ENCODE results near the gene RCOR2.
A peak's percentile ranks its signal among the peaks of the same experiment; 100 is the strongest.

Gene RCOR2

DNA sequence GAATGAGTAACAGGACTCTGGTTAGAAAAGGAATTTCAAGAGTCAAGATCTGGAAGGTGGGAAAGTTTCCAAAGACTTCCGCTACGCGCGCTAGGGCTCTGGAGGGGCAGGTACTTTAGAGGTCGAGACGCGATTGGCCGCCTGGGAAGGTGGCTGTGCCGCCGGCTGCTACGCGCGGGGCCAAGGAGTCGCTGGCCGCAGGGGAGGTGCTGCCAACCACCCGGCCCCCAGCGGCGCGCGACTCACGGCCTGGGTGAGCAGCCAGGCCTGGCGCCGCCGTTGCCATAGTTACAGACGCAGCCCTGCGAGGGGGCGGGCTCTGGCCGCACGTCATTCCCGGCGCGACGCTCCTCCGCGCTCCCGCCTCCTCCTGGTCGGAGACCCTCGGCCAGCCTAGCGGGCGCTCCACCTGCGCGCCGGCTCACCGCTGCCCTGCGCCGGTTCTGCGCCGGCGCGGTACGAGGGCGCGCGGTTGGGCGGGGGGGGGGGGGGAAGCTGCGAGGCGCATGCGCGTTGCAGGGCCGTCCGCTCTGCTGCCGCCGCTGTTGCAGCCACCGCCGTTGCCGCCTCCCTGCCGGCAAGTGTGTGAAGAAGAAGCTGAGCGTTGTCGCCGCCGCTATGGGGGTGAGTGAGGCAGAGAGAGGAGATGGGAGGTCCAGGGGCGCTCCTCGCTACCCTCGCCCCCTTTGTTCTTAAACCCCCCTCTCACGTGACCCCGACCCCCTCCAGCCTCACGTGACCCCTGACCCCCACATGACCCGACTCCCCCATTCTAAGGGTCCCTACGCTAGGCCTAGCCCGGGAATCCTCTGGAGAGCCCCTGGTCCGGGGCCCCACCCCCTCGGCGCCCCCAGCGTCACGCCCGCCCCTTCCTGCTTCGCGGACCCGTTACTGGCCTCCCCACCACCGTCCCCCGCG is 21.8 kb upstream of the RCOR2 start, which contains the start of gene NAA40:
TSS of gene NAA40 (plus strand) at position 524 of the 918 bp plus-strand sequence. CDS start at position 619, 95 bp downstream.
- no peak for TF ChIP-seq ZFX (IDR thresholded peaks at IDR 0.05; ENCODE audit: borderline replicate concordance)
- TF ChIP-seq, protein P1, sequence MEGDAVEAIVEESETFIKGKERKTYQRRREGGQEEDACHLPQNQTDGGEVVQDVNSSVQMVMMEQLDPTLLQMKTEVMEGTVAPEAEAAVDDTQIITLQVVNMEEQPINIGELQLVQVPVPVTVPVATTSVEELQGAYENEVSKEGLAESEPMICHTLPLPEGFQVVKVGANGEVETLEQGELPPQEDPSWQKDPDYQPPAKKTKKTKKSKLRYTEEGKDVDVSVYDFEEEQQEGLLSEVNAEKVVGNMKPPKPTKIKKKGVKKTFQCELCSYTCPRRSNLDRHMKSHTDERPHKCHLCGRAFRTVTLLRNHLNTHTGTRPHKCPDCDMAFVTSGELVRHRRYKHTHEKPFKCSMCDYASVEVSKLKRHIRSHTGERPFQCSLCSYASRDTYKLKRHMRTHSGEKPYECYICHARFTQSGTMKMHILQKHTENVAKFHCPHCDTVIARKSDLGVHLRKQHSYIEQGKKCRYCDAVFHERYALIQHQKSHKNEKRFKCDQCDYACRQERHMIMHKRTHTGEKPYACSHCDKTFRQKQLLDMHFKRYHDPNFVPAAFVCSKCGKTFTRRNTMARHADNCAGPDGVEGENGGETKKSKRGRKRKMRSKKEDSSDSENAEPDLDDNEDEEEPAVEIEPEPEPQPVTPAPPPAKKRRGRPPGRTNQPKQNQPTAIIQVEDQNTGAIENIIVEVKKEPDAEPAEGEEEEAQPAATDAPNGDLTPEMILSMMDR (IDR thresholded peaks at IDR 0.05), result no peak
- H3K27ac ChIP-seq, result peak within 1 kb of the TSS; percentile 91

DNA sequence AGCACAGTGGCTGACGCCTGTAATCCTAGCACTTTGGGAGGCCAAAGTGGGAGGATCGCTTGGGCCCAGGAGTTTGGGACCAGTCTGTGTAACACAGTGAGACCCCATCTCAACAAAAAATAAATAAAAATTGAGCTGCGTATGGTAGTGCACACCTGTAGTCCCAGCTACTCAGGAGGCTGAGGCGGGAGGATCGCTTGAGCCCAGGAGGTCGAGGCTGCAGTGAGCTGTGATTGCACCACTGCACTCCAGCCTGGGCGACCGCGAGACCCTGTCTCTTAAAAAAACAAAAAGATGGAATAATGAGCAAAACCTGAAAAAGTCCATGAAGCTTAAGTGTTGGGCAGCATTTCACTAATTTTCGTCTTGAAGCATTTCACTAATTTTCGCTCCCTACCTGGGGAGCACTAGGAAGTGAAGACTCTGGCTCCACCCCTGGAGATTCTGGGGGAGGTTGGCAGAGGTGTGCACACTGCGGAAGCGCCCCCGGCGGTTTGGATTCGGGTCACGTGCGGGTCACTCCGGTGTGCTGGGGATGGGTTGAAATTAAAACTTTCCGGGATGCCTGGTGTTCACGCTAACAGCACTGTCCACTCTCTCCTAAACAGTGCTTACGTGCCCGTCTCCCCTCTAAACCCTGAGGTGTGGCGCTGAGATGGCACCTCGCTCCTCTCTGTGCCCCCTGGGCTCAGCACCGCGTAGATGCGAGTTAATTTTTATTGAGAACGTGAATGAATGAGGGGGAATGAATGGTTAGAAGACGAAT is 20.9 kb upstream of the RCOR2 start:
- TF ChIP-seq, protein P1 (IDR thresholded peaks at IDR 0.05), result no peak
- TF ChIP-seq ZFX (IDR thresholded peaks at IDR 0.05; ENCODE audit: borderline replicate concordance), result no peak
- H3K27ac ChIP-seq, result peak overlapping the region; percentile 91

DNA sequence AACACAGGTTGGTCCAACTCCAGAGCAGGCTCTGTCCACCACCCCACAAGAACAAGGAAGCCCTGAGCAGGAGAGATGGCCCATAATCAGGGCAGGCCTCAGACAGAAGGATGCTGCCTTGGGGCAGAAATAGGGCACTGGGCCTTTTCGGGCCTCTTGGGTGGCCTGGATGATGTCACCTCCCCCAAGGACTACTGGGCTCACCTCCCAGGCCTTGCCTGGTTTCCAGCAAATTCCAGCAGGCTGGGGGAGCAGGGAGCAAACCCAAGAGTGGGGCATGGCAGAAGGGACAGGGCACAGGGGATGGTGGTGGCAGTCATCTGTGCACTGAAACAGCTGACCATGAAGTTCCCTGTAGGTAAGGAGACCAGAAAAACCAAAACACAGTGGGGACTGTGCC is 16.5 kb upstream of the RCOR2 start:
- no peak overlapping the region for H3K27ac ChIP-seq
- TF ChIP-seq, protein P1 (IDR thresholded peaks at IDR 0.05), result no peak
- TF ChIP-seq ZFX (IDR thresholded peaks at IDR 0.05; ENCODE audit: borderline replicate concordance), result no peak

DNA sequence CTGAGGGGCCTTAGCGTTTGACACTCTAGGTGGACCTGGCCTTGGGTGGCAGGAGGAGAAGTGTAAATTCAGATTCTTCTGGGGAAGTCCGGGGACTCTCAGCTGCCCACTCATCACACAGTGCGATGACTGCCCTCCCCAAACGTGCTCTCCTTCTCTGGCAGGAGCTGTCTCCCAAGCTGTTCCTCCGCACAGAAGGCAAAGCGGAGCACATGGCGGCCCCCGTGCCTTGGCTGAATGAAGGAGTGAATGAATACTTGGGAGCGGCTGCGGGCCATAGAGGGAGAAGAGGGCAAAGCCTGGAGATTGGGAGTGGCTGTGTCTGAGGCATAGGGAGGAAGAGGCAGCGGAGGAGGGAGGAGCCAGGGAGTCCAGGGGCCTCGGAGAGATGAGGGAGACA is 14.9 kb upstream of the RCOR2 start:
- TF ChIP-seq ZFX (IDR thresholded peaks at IDR 0.05; ENCODE audit: borderline replicate concordance), result no peak
- TF ChIP-seq, protein P1 (IDR thresholded peaks at IDR 0.05), result no peak
- no peak overlapping the region for H3K27ac ChIP-seq

DNA sequence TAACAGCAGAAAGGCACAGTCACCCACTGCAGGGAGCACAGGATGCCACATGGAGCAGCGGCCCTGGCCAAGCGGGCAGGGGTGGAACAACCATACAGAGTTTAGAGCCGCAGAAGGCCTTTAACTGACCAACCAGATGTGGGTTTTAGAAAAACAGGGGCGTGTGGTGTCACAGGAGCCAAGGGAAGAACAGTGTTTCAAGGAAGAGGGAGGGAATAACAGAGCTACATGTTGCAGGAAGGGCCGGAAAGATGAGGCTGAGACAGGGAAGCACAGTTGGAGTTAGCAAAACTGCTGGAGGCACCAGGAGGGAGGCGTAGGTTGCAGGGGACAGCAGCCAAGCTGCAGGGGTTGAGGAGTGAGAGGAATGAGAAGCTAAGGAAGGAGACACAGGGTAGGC is 14.1 kb upstream of the RCOR2 start:
- TF ChIP-seq, protein P1 (IDR thresholded peaks at IDR 0.05), result no peak
- TF ChIP-seq ZFX (IDR thresholded peaks at IDR 0.05; ENCODE audit: borderline replicate concordance), result no peak
- H3K27ac ChIP-seq, result no peak overlapping the region

DNA sequence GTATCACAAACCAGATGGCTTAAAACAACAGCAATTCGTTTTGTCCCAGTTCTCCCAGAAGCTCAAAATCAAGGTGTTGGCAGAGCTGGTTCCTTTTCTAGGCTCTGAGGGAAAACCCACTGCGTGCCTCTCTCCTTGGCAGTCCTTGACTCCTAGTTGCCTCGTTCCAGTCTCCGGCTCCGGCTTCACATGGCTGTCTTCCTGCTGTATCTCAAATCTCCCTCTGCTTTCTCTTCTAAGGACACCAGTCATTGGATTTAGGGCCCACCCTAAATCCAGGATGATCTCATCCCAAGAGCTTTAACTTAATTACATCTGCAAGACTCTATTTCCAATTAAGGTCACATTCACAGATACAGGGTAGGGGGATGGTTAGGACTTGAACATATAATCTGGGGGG is 12.7 kb upstream of the RCOR2 start:
- no peak overlapping the region for H3K27ac ChIP-seq
- TF ChIP-seq, protein P1 (IDR thresholded peaks at IDR 0.05), result no peak
- no peak for TF ChIP-seq ZFX (IDR thresholded peaks at IDR 0.05; ENCODE audit: borderline replicate concordance)
